GM21529 (cell line): ENCODE measurements around the gene FOXD4L4.
"Not testable (repeated sequence)": the region's sequence is repeated elsewhere in the genome, so short reads cannot be mapped to it uniquely, and the experiment has no call there.

Experiments
- ATAC-seq: cut with Tn5 transposase; IDR thresholded peaks from one replicate; pipeline ENCODE4 v1.9.1; 2021; ENCODE audit not compliant: unreplicated experiment

The FOXD4L4 gene

DNA sequence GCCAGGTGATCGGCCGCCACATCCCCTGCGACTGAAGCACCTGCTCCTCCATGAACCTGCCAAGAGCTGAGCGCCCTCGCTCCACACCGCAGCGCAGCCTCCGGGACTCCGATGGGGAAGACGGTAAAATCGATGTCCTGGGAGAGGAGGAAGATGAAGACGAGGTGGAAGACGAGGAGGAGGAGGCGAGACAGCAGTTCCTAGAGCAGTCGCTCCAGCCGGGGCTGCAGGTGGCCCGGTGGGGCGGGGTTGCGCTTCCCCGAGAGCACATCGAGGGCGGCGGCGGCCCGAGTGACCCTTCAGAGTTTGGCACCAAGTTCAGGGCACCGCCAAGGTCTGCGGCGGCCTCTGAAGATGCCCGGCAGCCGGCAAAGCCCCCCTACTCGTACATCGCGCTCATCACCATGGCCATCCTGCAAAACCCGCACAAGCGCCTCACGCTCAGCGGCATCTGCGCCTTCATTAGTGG lies at the start of gene FOXD4L4:
Gene FOXD4L4 (plus strand): TSS at position 51 of the 469 bp plus-strand sequence. CDS start 0 bp downstream, at position 51.
- ATAC-seq = not testable (repeated sequence)

DNA sequence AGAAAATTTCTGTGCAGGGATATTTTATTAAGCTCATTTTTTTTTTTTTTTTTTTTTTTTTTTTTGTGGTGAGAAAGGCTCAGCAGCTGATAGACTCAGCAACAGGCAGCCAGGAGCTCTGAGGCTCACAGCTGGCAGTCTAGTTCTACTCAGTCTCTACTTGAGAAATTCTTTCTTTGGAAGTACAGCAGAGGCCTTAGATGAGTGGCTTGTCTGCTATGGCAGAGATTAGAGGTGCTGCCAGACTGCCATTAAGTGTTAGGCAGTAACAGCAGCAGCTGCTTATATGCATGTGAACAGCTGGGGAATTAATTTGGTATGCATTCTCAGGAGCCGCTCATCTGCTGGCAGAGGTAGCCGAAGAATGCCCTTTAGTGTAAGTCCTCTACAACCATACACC lies 33.4 kb upstream of the FOXD4L4 start:
- not testable (repeated sequence) for ATAC-seq

DNA sequence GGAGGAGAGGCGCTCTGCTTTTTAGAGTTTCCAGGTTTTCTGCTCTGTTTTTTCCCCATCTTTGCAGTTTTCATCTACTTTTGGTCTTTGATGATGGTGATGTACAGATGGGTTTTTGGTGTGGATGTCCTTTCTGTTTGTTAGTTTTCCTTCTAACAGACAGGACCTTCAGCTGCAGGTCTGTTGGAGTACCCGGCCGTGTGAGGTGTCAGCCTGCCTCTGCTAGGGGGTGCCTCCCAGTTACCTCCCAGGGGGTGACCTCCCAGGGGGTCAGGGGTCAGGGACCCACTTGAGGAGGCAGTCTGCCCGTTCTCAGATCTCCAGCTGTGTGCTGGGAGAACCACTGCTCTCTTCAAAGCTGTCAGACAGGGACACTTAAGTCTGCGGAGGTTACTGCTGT lies 22.5 kb upstream of the FOXD4L4 start:
- not testable (repeated sequence) for ATAC-seq

DNA sequence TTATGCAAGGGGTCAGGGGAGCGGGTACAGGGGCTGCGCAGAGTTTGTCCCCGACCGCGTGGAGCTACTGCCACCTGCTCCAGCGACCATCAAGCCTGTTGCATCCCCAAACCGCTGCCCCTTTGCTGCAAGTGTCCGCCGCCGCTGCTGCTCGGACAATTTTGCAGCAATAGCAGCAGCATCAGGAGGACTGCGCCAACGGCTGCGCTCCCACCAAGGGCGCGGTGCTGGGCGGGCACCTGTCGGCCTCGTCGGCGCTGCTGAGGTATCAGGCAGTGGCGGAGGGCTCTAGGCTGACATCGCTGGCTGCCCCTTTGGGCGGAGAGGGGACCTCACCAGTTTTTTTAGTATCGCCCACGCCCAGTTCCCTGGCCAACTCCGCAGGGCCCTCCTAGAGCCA lies 1.2 kb downstream of the FOXD4L4 start:
- ATAC-seq = not testable (repeated sequence)
